Measurements from ENCODE around the gene FRMD3.
"Not testable (repeated sequence)": the region's sequence is repeated elsewhere in the genome, so short reads cannot be mapped to it uniquely, and the experiment has no call there.

FRMD3 gene

GRCh38 chr9:83362341-83362995 is 175.7 kb downstream of the FRMD3 start:
- DNase-seq (no peak), ATAC-seq (replicated peaks) (no peak)
- peaks cover 0 to 7% of the 10 kb centered on the region in 2 donors for H3K27me3 Mint-ChIP-seq
- H3K9me3 Mint-ChIP-seq = peaks cover 0 to 5% of the 10 kb centered on the region in 2 donors
- H3K27ac Mint-ChIP-seq = no peak overlapping the region
- H3K4me3 Mint-ChIP-seq = no peak overlapping the region
- H3K36me3 Mint-ChIP-seq = no peaks in the 10 kb centered on the region
- no peaks in the 10 kb centered on the region for H3K4me1 Mint-ChIP-seq

- Mint-ChIP-seq H3K27ac (no peak overlapping the region), H3K4me3 (no peak overlapping the region), H3K4me1 (no peaks in the 10 kb centered on the region), H3K9me3 (peaks cover 0 to 7% of the 10 kb centered on the region in 2 donors), H3K36me3 (no peaks in the 10 kb centered on the region), H3K27me3 (no peaks in the 10 kb centered on the region)
- DNase-seq (no peak), ATAC-seq (replicated peaks) (no peak)
Observed at GRCh38 chr9:83359039-83359438, 179.2 kb downstream of the FRMD3 start.

DNA sequence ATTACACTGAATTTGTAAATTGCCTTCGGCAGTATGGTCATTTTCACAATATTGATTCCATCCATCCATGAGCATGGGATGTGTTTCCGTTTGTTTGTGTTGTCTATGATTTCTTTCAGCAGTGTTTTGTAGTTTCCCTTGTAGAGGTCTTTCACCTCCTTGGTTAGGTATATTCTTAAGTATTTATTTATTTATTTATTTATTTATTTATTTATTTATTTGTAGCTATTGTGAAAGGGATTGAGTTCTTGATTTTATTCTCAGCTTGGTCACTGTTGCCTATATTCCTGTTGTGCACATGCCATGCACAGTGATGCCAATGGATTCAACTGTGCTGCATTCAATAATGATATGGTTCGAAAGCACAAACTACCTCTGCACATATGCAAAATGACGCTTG is 179.7 kb downstream of the FRMD3 start:
- not testable (repeated sequence) for H3K4me3 Mint-ChIP-seq, H3K4me1 Mint-ChIP-seq

GRCh38 chr9:83355729-83356151 is 182.5 kb downstream of the FRMD3 start:
- Mint-ChIP-seq H3K36me3 (no peaks in the 10 kb centered on the region), H3K4me3 (no peak overlapping the region), H3K9me3 (peaks cover 0 to 4% of the 10 kb centered on the region in 2 donors), H3K4me1 (no peaks in the 10 kb centered on the region), H3K27me3 (no peaks in the 10 kb centered on the region), H3K27ac (no peak overlapping the region)
- DNase-seq (no peak), ATAC-seq (replicated peaks) (no peak)

More for the DNA sequence above, 179.7 kb downstream of the FRMD3 start:
- H3K27me3 Mint-ChIP-seq; DNase-seq; H3K9me3 Mint-ChIP-seq; H3K27ac Mint-ChIP-seq; ATAC-seq (replicated peaks); H3K36me3 Mint-ChIP-seq: not testable (repeated sequence)

DNA sequence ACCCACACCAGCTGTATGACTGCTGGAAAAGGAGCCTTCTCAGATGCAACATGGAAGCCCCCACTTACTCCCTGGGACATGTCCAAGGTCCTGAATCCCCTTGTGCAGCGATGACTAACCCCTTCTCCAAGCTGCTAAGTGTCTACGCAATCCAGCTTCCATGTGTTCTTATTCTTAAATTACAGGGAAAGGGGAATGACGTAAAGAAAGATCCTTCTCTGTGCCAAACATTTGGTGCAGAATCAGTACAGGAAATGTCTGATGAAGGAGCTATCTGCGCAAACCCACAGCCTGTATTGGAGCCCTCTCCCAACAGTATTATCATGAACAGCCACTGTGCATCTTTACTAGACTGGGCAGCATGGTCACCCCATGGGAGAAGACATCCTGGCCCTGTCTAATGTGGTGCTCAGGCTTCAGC is 183.2 kb downstream of the FRMD3 start:
- DNase-seq (no peak), ATAC-seq (replicated peaks) (no peak)
- no peaks in the 10 kb centered on the region for H3K27me3 Mint-ChIP-seq
- no peak overlapping the region for H3K4me3 Mint-ChIP-seq
- H3K27ac Mint-ChIP-seq = no peak overlapping the region
- peaks cover 0 to 4% of the 10 kb centered on the region in 2 donors for H3K9me3 Mint-ChIP-seq
- H3K4me1 Mint-ChIP-seq = peaks cover 0 to under 1% of the 10 kb centered on the region in 2 donors
- no peaks in the 10 kb centered on the region for H3K36me3 Mint-ChIP-seq

DNA sequence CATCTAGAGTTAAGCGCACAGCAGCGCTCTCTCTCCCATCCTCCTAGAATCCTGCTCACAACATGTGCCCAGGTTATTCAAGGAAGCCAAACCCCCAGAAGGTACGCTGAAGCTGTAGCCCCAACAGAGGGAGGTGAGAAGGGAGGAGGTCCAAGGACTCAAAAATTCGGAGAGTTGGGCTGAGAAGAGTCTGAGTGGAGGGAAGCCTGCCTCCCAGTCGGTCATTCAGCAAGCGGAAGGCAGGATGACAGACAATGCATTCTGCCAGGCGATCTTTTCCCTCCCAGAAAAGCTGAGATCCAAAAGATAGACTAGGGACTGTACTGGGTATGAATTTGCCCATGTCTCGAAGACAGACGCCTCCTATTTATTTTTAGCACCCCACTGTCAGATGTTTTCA is 189.2 kb downstream of the FRMD3 start:
- no peak for DNase-seq
- Mint-ChIP-seq H3K4me3 (no peak overlapping the region), H3K9me3 (no peaks in the 10 kb centered on the region), H3K27me3 (no peaks in the 10 kb centered on the region), H3K4me1 (peaks cover 0 to 8% of the 10 kb centered on the region in 2 donors), H3K27ac (no peak overlapping the region), H3K36me3 (no peaks in the 10 kb centered on the region)
- no peak for ATAC-seq (replicated peaks)

DNA sequence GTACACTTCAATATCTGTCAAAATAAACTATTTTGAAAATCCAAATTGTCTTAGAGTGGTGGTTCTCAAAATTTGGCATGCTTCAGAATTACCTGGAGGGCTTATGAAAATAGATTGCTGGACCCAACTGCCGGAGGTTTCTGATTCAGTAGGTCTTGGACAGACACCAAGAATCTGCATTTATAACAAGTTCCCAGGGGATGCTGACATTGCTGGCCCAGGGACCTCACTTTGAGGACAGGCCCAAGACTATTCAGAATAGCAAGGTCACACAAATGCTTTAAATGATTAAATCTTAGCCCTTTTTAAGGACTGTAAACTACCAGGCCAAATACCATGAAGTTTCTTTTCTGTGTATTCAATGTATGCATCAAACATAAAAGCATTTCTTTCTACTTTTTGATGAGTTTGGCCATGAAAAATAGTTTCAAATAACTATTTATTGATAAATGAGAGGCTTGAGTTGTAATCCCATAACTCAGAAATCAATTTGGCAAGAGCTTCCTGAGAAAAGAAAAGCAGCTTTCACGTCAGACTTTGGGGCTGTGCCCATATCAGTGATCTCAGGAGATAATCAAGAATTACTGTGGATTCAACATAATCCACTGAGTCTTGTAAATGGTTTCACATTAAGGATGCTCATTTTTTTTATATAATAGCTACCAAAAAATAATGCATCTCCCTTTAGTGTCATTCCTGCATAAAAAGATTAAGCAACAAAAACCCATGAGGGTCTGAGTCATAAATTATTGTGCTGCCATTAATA is 191.4 kb downstream of the FRMD3 start:
- H3K27ac Mint-ChIP-seq = no peak overlapping the region
- ATAC-seq (replicated peaks) = no peak
- no peak overlapping the region for H3K4me3 Mint-ChIP-seq
- no peak for DNase-seq
- peaks cover 3 to 6% of the 10 kb centered on the region in 2 donors for H3K36me3 Mint-ChIP-seq
- peaks cover 0 to 8% of the 10 kb centered on the region in 2 donors for H3K4me1 Mint-ChIP-seq
- H3K27me3 Mint-ChIP-seq = no peaks in the 10 kb centered on the region
- H3K9me3 Mint-ChIP-seq = no peaks in the 10 kb centered on the region

DNA sequence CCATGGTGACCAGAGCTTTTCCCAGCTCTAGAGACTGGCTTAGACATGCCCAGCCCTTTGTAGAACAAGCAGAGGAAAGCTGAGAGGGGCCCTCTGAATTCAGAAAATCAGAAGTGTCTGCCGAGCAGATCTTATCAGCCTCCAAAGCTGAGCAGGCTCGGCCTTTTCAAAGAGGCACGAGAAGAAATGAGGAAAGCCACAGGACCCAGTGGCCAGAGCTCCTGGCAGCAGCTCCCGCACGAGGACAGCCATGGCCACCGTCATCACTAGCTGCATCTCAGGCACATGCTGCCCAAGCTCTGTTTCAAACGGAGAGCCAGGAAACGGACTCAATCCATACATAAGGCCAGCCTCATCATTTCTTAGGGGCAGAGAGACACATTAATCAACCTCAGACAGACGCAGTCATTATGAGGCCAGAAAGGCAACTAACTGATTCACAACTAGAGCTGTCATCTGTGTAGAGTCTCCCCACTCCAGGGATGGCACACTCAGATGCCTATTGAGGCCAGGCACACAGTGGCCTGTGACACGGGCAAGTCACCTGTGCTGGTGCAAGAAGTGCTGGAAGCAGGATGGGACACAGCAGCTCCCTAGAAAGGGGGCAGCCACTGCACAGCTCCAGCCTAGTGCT is 194.7 kb downstream of the FRMD3 start:
- H3K4me3 Mint-ChIP-seq = no peak overlapping the region
- peaks cover 3 to 6% of the 10 kb centered on the region in 2 donors for H3K36me3 Mint-ChIP-seq
- no peak for DNase-seq
- no peaks in the 10 kb centered on the region for H3K4me1 Mint-ChIP-seq
- no peaks in the 10 kb centered on the region for H3K27me3 Mint-ChIP-seq
- no peak for ATAC-seq (replicated peaks)
- H3K9me3 Mint-ChIP-seq = no peaks in the 10 kb centered on the region
- no peak overlapping the region for H3K27ac Mint-ChIP-seq

DNA sequence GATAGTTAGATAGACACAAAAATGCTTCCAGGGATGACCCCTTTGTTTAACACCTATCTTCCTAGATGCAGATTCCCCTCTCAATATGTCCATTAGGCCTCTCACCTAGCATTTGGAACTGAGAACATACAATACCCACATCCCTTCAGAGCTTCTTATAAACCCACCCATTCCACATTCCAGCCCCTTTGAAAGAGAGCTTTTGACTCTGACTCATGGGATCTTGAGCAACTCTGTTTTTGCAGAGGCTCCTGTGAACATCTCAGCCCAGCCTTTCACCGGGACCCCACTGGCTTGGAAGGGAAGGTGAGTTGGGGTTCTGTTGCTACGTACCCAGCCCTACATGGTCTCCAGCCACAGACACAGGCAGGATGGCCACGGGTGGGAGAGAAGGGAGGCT is 195.5 kb downstream of the FRMD3 start:
- Mint-ChIP-seq H3K27ac (no peak overlapping the region), H3K9me3 (no peaks in the 10 kb centered on the region), H3K4me3 (no peak overlapping the region), H3K36me3 (peaks cover 3 to 6% of the 10 kb centered on the region in 2 donors), H3K4me1 (no peaks in the 10 kb centered on the region), H3K27me3 (no peaks in the 10 kb centered on the region)
- DNase-seq = no peak
- ATAC-seq (replicated peaks) = no peak

DNA sequence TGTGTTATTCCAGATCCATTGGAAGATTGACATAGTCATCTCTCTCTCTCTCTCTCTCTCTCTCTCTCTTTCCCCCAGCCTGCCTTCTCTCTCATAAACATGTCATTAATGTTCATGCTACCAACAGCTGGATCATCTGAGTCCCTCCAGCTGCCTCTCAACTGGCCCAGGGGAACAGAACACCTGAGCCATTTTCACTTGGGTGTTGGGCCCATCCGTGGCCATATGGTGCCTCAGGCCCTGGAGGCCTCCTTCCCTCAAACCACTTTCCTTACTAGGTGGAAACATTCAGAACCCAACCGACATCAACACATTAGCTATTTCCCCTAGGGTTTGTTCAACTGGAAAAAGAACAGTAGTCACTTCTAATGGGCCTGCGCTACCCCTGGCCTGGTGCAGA is 196.2 kb downstream of the FRMD3 start:
- peaks cover 3 to 6% of the 10 kb centered on the region in 2 donors for H3K36me3 Mint-ChIP-seq
- no peak overlapping the region for H3K4me3 Mint-ChIP-seq
- H3K4me1 Mint-ChIP-seq = no peaks in the 10 kb centered on the region
- no peaks in the 10 kb centered on the region for H3K27me3 Mint-ChIP-seq
- no peak for ATAC-seq (replicated peaks)
- DNase-seq = no peak
- no peak overlapping the region for H3K27ac Mint-ChIP-seq
- H3K9me3 Mint-ChIP-seq = peaks cover 0 to 3% of the 10 kb centered on the region in 2 donors

DNA sequence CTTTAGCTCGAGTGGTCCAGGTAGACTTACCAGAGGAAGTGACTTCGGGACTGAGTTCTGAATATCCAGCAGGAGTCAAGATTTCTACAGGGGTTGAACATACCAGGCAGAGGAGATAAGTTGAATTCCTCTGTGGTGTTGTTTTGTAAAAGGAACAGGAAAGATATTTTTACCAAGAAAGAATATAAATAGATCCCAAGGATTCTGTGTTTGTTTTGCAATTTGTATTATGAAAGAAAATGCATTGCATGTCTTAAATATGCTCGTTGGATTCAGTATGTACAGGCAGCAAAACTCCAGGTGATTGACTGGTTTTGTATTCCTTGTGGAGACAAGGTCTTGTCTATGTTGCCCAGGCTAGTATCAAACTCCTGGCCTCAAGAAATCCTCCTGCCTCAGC is 197.8 kb downstream of the FRMD3 start:
- Mint-ChIP-seq H3K9me3 (peaks cover 0 to 3% of the 10 kb centered on the region in 2 donors), H3K4me1 (no peaks in the 10 kb centered on the region), H3K36me3 (peaks cover 3 to 6% of the 10 kb centered on the region in 2 donors), H3K4me3 (no peak overlapping the region), H3K27me3 (no peaks in the 10 kb centered on the region), H3K27ac (no peak overlapping the region)
- no peak for DNase-seq
- no peak for ATAC-seq (replicated peaks)

DNA sequence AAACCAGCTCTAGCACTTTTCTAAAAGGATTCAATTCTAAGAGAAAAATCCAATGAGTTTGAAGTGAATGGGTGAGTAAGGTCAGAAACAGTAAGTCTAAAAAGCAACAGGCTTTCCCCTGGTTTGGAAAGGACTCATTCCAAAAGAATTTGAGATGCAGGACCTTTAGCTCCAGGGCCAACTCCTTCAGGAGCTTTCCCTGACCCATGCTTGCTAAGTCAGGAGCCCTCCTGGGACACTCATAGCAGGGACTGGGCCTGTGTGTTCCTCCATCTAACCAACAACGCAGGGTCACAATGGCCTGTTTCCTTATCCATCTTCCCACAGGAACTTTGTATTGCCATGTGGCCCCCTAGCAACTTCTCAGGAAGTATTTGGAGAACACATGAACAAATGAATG is 198.8 kb downstream of the FRMD3 start:
- Mint-ChIP-seq H3K9me3 (peaks cover 0 to 3% of the 10 kb centered on the region in 2 donors), H3K36me3 (peaks cover 3 to 6% of the 10 kb centered on the region in 2 donors), H3K4me1 (no peaks in the 10 kb centered on the region), H3K27ac (no peak overlapping the region), H3K4me3 (no peak overlapping the region), H3K27me3 (no peaks in the 10 kb centered on the region)
- DNase-seq (no peak), ATAC-seq (replicated peaks) (no peak)

DNA sequence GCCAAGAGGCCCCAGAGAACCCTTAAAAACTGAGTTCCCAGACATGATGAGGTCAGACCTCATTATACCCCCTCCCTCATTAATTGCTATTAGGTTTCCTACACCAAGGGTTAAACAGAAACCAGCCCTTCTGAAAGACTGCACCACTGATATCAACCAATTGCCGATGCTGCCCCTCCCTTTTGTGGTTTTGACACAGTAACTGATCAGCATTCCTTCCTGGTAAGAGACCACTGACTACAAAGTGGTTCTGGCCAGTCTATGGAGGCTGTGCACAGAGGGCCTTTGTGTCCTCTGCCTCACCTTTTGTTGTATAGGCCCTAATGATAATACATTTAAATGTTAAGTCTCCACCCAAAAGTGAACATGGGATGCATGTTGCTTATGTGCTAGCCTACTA is 201.5 kb downstream of the FRMD3 start:
- no peak for DNase-seq
- Mint-ChIP-seq H3K9me3 (peaks cover 0 to 3% of the 10 kb centered on the region in 2 donors), H3K4me3 (no peak overlapping the region), H3K27me3 (no peaks in the 10 kb centered on the region), H3K4me1 (no peaks in the 10 kb centered on the region), H3K36me3 (no peaks in the 10 kb centered on the region), H3K27ac (no peak overlapping the region)
- ATAC-seq (replicated peaks) = no peak

DNA sequence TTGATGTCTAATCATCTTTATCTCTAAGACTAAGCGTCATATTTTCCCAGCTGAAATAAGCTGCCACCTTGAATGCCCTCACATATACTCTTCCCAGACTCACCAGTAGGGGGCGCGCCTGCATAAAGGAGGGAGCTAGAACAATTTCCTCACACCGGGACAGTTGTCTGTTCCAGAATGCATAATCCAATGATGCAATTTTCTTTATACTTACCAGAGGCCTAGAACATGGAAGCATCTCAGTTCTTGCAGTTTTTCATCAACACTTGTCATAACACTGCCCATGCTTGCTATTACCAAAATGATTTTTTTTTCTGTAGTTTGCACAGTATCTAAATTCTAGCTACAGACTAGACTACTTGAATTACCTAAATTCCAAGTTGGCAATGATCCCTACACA is 203.9 kb downstream of the FRMD3 start:
- Mint-ChIP-seq H3K27me3 (no peaks in the 10 kb centered on the region), H3K4me1 (no peaks in the 10 kb centered on the region), H3K9me3 (peaks cover 0 to 3% of the 10 kb centered on the region in 2 donors), H3K4me3 (no peak overlapping the region), H3K27ac (no peak overlapping the region), H3K36me3 (no peaks in the 10 kb centered on the region)
- DNase-seq = peak; percentile 34
- ATAC-seq (replicated peaks) = peak; percentile 70 to 73

Measured in stimulated activated naive B cell treated with anti-CD40 and anti-IgM and Interleukin-4, amounts not matched to agents 10 μg/mL and 1 μg/mL and 100 μg/mL, for 72 hours (primary cell).